HepG2 (cell line): ENCODE results near the gene NAB2. TPM values are rescaled to one million over a fixed set of nuclear protein-coding genes. Genes with fewer than 3 reads are reported as not detected.

Experiments
- ATF6 ChIP-seq: sonication (generic); formaldehyde crosslinking; conservative IDR thresholded peaks from 2 replicates; pipeline ENCODE4 v1.4.0; 2020; ENCODE audit warnings: missing genetic modification reagents
- ATM ChIP-seq: fragments of 450-650 bp; IDR thresholded peaks from 2 replicates; pipeline ENCODE4 v1.7.1; 2017; ENCODE audit warnings: mild to moderate bottlenecking, borderline replicate concordance
- DRAP1 ChIP-seq: IDR thresholded peaks from 2 replicates; pipeline ENCODE4 v1.6.1; 2016; ENCODE audit warnings: missing genetic modification reagents, missing compliant biosample characterization
- FOXA1 ChIP-seq, 2 experiments: fragments of 450-650 bp in 1 of 2; sonication (generic) in 1 of 2; formaldehyde crosslinking in 1 of 2; IDR thresholded peaks; 2 replicates each; pipeline versions ENCODE4 v1.4.0 to v1.6.1; 2016 to 2020; ENCODE audit warnings: missing genetic modification reagents in 1 of 2
- FOXO4 ChIP-seq: sonication (generic); formaldehyde crosslinking; conservative IDR thresholded peaks from 2 replicates; pipeline ENCODE4 v1.8.1; 2023; ENCODE audit warnings: missing genetic modification reagents
- GLMP ChIP-seq: sonication (generic); formaldehyde crosslinking; IDR thresholded peaks from 2 replicates; pipeline ENCODE4 v1.9.0; 2021; ENCODE audit warnings: missing genetic modification reagents, mild to moderate bottlenecking, borderline replicate concordance
- IRF2 ChIP-seq: IDR thresholded peaks from 2 replicates; pipeline ENCODE4 v1.6.1; 2018; ENCODE audit warnings: missing genetic modification reagents, missing compliant biosample characterization
- SAP130 ChIP-seq: IDR thresholded peaks from 2 replicates; pipeline ENCODE4 v1.6.1; 2016; ENCODE audit warnings: low read depth
- SATB2 ChIP-seq: sonication (generic); formaldehyde crosslinking; IDR thresholded peaks from 2 replicates; pipeline ENCODE4 v1.5.0; 2020; ENCODE audit warnings: missing genetic modification reagents
- SIX4 ChIP-seq: sonication (generic); formaldehyde crosslinking; IDR thresholded peaks from 2 replicates; pipeline ENCODE4 v1.4.0; 2020; ENCODE audit warnings: missing genetic modification reagents
- TARDBP ChIP-seq: sonication (generic); formaldehyde crosslinking; IDR thresholded peaks from 2 replicates; pipeline ENCODE4 v1.8.0; 2022; ENCODE audit warnings: mild to moderate bottlenecking, missing genetic modification reagents
- TFDP2 ChIP-seq: sonication (generic); formaldehyde crosslinking; IDR thresholded peaks from 2 replicates; pipeline ENCODE4 v1.4.0; 2020; ENCODE audit warnings: missing genetic modification reagents
- ZBTB14 ChIP-seq: sonication (generic); formaldehyde crosslinking; IDR thresholded peaks from 2 replicates; pipeline ENCODE4 v1.4.0; 2020; ENCODE audit warnings: missing genetic modification reagents
- ZNF510 ChIP-seq: sonication (generic); formaldehyde crosslinking; IDR thresholded peaks from 2 replicates; pipeline ENCODE4 v1.4.0; 2020; ENCODE audit warnings: low read depth, mild to moderate bottlenecking, missing genetic modification reagents
- ZNF563 ChIP-seq: sonication (generic); formaldehyde crosslinking; IDR thresholded peaks from 2 replicates; pipeline ENCODE4 v1.8.0; 2022; ENCODE audit warnings: mild to moderate bottlenecking, moderate library complexity, missing genetic modification reagents
- ZNF724P ChIP-seq: sonication (generic); formaldehyde crosslinking; IDR thresholded peaks from 2 replicates; pipeline ENCODE4 v1.8.0; 2022; ENCODE audit warnings: missing genetic modification reagents, borderline replicate concordance
- polyA plus RNA-seq, 8 experiments: library from polyadenylated mRNA; depleted of rRNA in 3 of 8; stranded (reverse) in 7 of 8; unstranded in 1 of 8; fragments of >200 nt; fragmentation: Illumina TruSeq in 4 of 8; extraction: Trizol in 4 of 8; gene quantifications; 2 replicates each; pipeline versions ENCODE4 v1.2.1 to v1.2.3, GENCODE V29; 2011 to 2016; ENCODE audit warnings: low read depth in 4 of 8, missing spikeins in 1 of 8, mixed read lengths in 1 of 8; ENCODE audit not compliant: insufficient read depth in 1 of 8
- total RNA-seq, 5 experiments: library from RNA; depleted of rRNA; stranded (reverse); fragments of >200 nt; fragmentation: Illumina TruSeq; extraction: Trizol; gene quantifications; 2 replicates each; pipeline ENCODE4 v1.2.3, GENCODE V29; 2016; ENCODE audit warnings: low read depth in 1 of 5

NAB2 gene
- total and polyA plus RNA-seq, 2 of the 13 experiments (the other 11 are each of a cell fraction or from before 2014, with no cell fraction given) = 11.7 to 12.9 TPM

- TF ChIP-seq ATF6 (CRISPR knock-in tag) (no peak), SIX4 (CRISPR knock-in tag) (0 out of 2 replicates have a peak, but pooled peaks have one; percentile 25), ZNF563 (0 out of 2 replicates have a peak, but pooled peaks have one; percentile 53), IRF2 (CRISPR knock-in tag) (peak; percentile 56; the same call in 1 of the 2 replicates), DRAP1 (CRISPR knock-in tag) (peak; percentile 48; the same call in 1 of the 2 replicates), ATM (no peak), SAP130 (CRISPR knock-in tag) (peak; percentile 81), TFDP2 (CRISPR knock-in tag) (peak; percentile 72; the same call in 1 of the 2 replicates), ZBTB14 (CRISPR knock-in tag) (peak; percentile 48; the same call in 1 of the 2 replicates), SATB2 (CRISPR knock-in tag) (0 out of 2 replicates have a peak, but pooled peaks have one; percentile 52), TARDBP (CRISPR knock-in tag) (peak; percentile 25; the same call in 1 of the 2 replicates), ZNF510 (CRISPR knock-in tag) (no peak), FOXO4 (CRISPR knock-in tag) (0 out of 2 replicates have a peak, but pooled peaks have one; percentile 71), ZNF724P (CRISPR knock-in tag) (no peak), FOXA1 (IDR thresholded peaks at IDR 0.05) (peak; percentile 40; the same call in 1 of the 2 replicates), FOXA1 (CRISPR knock-in tag; IDR thresholded peaks at IDR 0.05) (peak; percentile 95), GLMP (no peak)
Observed at GRCh38 chr12:57088354-57089270, at the start of gene NAB2 (continued).
